Endometrium (tissue), 2 donors: ENCODE data around the gene HOTAIR.

ENCODE experiments used
- FAIRE-seq: peaks from 2 replicates; lab custom pipeline; 2012; peaks lifted over from hg19 to GRCh38; lab: Jason Lieb, UNC
- donor health status: control.
- donor health status: control.

The HOTAIR gene

DNA sequence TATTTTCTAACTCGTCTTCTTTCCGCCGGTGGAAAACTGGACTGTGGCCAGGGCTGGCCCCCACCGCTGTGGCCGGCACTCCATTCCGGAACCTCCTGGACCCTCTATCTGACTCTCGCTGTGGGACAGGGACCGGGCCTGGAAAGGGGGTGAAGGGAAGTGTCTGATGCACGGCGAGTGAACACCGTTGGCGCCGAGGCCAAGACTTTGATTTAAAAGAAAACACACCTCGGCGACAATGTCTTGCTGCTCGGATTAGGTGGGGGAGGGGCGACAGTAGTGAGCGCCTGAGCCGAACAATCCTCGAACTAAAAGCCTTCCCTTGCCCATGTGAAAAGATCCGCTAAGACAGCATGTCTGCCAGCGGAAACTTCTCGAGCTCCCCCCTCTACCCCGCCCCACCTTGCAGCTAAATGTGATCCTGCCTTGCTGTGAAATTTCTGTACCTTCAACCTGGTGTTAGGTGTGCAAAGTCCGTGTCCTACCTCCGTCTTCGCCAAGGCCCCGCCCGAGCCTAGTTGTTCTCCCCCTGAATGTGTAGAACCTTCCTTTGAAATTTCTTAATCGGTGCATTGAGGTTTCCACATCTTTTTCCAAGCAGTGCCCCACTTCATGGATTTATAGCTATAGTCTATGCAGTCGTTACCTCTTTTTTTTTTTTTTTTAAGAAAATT, 862 bp upstream of the HOTAIR start:
- FAIRE-seq: no peak

DNA sequence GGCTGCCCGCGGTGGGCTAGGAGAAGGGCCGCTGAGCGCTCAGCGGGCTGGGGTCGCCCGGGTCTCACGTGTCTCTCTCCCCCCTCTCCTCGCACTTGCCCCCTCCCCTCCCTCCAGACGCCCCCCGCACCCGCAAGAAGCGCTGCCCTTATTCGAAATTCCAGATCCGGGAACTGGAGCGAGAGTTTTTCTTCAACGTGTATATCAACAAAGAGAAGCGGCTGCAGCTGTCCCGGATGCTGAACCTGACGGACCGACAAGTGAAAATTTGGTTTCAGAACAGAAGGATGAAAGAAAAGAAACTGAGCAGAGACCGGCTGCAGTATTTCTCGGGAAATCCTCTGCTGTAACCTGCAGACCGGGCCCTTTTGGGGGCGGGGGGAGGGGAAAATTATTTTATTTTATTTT, 314 bp upstream of the HOTAIR start:
- no peak for FAIRE-seq

DNA sequence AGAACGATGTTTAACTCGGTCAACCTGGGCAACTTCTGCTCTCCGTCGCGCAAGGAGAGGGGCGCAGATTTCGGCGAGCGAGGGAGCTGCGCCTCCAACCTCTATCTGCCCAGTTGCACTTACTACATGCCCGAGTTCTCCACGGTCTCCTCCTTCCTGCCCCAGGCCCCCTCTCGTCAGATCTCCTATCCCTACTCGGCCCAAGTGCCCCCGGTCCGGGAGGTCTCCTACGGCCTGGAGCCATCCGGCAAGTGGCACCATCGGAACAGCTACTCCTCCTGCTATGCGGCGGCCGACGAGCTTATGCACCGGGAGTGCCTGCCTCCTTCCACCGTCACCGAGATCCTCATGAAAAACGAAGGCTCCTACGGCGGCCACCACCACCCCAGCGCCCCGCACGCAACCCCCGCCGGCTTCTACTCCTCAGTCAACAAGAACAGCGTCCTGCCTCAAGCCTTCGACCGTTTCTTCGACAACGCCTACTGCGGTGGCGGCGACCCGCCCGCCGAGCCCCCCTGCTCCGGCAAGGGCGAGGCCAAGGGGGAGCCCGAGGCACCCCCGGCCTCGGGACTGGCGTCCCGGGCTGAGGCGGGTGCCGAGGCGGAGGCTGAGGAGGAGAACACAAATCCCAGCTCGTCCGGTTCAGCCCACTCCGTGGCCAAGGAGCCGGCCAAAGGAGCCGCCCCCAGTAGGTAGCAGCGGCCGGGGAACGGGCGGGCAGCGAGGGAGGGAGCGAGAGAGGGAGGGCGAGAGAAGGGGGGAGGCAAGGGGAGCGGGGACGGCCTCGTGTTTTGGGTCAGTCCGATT, 1.3 kb downstream of the HOTAIR start:
- FAIRE-seq: no peak

DNA sequence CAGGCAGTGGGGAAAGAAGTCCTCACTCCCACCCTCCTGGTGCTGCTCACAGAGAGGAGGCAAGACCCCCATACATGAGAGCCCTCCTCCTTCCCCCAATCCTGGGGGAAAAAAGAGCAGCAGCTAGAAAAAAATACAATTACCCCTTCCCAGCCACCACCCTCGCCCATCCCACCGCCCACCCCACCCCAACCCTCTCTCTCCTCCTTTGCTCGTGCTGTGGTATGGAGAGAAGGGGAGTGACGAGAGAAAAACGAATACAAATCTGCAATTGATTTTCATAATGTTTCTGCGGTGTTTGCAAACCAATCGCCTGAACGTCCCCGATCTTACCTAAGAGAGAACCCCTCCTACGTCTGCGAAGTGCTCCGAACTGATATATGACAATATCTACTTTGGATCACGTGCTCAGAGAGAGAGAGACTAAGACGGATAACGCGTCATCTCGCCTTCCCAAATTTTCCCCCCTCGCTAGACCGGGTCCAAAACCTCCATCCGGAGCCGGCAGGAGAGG, 2.0 kb downstream of the HOTAIR start, which contains the start of gene HOXC11:
TSS of gene HOXC11 (plus strand) at position 405 of the 514 bp plus-strand sequence. CDS start 116 bp downstream, outside the sequence.
- FAIRE-seq: no peak

DNA sequence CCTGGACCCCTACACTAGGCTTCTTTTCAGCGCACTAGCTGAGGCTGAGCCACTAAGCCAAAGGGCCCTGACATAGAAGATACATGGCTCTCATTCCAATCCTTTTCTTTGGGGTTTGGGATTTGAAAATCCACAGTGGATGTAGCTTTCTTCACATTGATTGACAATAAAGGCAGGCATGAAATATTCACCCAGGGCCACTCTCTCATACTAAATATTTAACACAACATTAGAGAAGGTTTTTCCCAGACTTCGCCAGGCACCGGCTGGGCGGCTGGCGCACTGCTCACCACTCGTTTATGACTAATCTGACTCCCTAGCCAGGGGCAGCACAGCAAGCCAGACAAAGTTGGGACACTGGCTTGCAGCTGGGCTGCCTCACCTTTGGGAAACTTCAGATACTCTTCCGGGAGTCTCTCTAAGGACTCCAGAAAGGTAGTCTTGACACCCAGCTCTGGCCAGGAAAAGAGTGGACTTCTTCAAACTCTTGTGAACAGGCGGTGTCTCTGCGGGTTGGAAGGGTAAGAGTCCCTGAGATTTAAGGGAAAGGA, 2.5 kb downstream of the HOTAIR start:
- FAIRE-seq: no peak

DNA sequence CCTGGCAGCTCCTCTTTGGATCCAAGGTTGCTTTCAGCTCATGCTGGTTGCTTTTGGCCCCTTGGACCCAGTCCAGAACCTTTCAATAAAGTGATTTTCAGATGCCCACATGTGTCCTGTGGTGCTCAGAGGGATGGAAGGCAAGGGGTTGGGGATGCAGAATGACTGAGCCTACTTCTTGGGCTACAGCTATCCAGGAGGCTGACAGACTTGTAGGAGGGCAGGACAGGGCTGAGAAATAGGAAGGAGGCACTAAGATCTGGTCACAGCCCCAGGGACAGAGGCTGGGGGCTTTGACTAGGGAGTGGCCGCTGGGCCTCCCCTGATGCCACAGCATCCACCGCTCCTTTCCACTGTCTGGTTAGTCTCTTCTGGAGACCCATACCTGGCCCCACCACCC, 3.1 kb downstream of the HOTAIR start:
- no peak for FAIRE-seq

DNA sequence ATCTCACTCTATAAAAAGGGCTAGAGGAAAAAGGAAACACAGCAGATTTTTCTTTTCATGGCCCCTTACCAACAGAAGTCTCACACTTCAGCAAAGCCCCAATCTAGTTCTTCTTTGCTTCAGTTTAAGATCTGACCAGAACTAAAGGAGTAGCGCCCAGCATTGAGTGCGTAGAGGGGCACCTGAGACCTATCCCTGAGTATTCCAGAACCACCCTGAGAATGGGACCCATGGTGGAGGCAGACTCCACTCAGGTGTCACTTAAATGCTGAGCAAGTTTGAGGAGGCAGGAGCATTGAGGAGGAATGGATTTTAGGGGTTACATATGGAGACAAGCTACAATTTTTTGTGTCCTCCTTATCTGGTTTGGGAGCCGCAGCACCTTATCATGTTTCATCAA, 3.6 kb downstream of the HOTAIR start:
- FAIRE-seq: no peak

DNA sequence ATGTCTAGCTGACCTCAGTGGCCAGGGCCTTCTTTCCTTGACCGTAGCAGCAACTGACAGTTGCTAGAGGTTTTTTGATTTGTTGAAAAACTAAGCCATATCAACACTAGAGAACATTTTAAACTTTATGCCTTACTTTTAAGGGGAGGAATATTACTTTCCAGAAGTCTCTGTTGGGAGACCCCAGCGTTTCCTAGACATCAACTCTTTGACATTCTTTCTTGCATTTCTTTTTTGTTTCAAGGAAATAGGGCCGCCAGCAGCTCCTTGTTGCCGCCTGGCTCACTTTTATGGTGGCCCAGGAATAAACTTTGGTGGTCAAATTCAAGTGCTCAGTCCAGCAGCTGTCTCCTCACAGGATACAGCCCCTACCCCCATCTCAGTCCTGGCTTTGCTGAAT, 4.3 kb downstream of the HOTAIR start:
- FAIRE-seq: no peak

DNA sequence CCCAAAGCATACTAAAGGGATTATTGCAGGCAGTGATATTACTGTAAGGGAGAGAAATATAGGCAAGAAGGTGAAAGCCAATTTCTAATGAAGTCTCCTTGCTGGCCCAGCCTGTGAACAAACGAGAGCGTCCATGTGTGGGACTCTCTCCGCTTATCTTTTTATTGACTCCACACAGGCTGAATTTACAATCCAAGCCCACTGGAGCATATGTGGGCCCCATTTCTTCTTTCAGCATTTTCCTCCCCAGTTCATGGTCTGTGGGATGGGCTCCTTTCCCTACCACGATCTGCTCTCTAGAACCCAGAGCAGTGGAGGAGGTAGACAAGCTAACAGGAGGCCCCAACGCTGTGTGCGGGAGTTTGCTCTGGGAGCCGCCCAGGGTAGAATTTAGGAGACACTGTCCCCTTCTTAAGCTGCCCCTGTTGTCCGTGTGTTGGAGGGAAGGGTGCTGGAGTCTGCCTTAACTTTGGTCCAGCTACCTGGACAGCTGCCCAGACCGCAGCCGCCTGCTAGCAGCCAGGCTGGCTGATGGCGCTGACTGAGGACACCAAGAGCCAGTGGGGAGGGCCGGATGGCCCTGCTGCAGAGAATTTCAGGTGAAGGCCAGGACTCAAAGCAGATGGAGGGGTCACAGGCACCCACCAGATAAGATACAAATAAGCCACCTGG, 5.0 kb downstream of the HOTAIR start:
- no peak for FAIRE-seq

DNA sequence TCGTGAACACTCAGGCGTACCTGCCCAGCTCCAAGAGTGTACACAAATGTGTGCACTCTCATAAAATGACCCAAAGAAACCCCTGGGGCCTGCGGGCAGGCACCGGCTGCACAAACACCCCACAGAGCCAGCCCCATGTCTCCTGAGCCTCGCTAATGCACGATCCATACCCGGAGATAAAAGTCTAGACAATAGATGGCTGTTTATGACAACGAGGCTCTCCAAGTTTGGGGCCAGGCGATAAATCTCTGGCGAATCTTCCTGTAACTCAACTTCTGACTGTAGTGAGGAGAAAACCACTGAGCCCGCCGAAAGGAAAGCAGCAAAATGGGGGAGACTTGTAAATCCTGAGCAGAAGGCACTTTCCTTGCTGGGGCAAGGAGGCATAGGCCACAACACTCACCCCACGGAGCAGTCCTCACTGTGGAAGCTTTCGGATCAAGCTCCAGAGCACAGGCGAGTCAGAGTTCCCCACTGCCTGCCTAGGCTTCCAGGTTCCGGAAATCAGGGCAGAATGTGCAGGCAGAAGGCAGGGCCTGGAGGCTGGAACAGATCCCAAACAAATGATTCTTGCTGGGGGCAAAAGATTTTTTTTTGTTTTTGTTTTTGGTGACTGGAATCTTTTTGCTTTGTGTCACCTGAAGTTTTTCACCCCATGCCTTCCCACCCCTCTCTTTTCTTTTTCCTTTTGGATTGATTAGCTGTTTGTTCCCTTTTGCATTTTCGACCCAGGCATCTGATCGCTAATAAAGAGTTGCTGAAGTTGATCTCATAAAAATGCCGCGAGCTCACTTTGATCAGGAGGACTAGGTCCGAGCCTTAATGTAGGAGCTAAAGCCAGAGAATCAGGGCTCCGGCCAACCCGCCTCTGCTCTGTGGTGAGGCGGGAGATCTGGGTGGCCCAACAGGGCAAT, 6.3 kb downstream of the HOTAIR start:
- no peak for FAIRE-seq

DNA sequence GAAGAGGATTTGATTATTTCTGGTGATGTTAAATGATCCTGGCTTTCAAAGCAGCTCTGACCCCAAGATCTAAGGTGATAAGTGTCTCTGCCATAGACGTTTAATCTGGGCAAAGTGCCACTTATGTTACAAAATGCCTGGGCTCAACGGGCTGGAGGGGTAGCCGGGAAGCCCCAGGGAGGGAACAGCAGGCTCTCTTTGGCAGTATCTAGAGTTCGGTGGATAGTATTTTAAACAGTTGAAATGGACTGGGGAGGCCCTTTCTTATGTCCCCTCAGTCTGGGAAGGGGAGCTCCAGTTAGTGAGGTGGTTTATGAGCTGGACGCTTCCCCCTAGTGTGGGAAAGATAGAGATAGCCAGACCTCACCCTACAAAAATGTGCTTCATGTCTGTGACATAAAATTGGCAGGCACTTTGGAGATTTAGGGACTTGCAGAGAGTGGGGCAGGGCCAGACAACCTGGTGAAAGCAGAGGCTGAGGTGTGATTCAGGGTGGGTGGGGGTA, 7.3 kb downstream of the HOTAIR start:
- FAIRE-seq: no peak

DNA sequence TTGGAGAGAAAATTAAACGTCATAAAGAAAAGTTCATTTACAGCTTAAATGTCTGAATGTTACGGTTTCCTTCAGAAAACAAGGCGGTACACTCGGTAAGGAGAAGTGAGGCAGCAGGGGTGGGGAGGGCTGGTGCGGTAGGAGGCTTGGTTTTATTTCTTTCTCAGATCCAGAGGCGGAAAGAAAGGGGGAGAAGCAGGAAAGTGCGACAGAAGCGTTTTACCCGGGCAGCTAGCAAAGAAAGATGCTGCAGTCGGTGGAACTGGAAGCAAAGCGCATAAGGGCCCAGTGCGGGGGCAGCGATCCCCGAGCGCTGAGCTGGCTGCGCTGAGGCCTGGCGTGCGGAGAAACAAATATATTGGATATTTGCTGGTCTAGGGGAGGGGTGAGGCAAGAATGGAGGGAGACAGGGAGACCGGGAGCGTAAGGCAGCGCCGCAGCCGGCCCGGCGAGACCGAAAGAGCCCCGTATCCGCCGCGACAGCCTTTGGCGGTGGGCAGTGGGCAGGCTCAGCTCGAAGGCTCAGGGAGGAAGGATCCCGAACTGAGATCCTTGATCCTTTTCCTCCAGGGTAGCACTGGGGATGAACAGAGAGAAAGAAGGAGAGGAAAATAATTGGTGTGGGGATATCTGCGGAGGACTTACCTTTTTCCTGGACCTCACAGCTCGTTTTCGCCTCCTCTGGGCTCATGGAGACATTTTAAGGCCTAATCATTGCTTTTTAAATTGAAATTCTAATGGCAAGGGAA, 8.2 kb downstream of the HOTAIR start:
- FAIRE-seq: no peak

DNA sequence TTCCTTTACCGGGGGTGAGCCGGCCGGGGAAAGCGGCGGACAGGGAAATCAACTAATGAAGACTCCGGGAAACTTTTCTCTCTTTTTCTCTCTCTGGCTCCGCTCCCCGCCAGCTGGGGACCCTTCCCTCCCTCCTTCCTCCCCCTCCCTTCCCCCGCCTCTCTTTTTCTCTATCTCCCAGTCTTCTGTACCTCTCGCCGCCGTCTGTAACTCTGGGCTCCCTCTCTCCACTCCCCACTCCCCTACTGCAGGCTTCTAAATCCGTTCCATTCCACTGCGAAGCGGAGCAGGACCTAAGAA, 8.7 kb downstream of the HOTAIR start:
- no peak for FAIRE-seq

DNA sequence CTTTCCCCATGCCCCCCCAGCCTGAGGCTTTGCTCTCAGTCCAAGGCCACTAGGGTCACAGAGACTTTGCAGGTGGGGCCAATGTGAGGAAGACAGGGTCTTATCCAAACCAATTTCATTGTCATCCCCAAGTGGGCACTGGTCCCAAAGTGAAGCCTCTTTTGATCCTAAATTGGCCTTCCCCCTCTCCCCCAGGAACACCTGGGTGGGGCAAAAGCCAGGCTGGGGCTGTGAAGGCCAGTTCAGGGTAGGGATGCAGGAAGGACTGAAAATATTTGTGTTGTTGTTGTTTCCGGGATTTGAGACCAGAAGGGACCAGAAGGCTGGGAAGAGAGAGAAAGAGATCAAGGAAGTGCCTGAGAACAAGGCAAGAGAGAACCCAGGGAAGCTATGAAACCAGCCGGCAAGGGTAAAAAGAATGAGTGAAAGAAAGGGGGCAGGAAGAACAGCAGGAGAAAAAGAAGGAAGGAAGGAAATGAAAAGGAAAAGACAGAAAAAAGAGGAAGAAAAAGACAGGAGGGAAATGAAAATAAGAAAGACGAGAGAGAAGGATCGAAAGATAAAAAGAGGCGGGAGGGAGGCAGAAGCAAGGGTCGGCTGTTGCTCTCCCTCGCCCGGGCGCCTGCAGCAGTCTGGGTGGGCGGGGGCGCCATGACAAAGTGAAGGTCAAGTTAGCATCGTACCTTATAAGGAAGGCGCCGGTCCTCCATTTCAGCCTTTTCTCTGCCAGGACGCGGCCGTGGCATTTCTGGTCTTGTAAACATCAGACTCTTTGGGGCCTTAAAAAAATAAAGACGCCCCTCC, 9.3 kb downstream of the HOTAIR start:
- no peak for FAIRE-seq

DNA sequence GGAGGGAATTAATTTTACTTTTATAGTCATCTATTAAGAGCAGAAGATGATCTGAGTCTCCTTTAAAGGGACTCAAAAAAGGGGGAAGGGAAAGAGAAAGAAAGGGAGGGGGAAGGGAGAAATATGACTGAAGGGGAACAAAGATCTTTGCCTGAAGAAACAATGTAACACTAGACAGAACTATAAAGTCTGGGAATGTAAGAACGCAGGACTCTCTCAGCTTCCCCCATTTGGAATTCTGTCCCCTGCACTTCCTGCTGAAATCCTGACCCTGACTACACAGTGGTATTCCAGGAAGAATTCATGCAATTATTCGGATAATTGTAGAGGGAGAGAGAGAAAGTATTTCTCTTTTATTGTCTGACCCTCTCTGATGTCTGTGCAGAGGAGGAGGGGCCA, 10.4 kb downstream of the HOTAIR start:
- no peak for FAIRE-seq

DNA sequence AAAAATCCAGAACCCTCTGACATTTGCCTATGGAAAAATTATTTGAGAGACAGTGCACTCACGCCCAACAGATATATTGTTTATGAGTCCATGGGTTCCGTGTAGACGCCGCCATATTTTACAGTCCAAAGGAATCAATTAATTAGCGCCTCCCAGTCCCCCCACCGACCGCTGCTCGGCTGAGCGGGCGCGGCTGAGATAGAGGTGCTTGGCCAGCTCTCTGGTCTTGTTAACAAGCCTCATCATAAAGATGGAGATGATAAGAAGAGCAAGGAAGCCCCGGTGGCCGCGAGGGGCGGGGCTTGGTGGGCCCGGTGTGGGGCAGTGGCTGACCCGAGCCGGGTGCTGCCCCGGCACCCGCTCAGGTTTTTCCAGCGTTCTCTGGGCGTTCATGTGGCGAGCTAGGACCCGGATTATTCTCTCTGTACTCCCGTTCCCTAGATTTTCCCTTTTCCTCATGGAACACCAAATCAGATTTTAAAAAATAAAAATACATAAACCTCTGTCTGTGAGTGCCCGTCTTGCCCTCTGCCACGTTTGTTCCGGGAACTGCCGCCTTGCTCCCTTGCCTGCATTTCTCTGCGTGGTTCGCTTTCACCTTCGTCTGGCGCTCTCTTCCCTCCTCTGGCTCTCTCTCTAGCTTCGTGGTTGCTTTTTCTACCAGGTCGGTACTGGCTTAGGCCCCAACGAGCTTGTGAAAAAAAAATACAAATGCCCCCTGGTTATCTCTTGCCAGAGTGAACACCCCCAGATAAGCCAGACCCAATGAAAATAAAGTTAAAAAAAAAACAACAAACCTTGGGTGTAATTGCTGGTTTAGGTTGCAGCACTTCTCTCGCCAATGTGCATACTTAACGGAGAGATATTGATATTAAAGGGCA, 11.1 kb downstream of the HOTAIR start:
- FAIRE-seq: no peak

DNA sequence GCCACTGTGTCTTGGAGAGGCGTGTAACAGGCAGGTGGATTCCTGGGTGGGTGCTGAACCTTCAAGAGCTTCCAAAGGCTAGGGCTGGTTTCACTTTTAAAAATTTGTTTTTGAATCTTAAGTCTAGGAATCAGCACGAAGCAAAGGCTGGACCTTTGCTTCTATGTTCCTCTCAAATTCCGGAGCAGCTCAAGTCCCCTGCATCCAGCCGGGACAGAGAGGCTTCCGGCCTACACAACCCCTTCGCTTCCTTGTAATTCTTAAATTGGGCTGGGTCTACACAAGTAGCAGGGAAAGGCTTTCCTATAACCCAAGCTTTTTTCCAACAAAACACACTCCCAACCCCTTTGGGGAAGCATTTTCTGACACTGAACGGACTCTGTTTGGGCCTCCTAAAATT, 11.7 kb downstream of the HOTAIR start:
- FAIRE-seq: no peak

DNA sequence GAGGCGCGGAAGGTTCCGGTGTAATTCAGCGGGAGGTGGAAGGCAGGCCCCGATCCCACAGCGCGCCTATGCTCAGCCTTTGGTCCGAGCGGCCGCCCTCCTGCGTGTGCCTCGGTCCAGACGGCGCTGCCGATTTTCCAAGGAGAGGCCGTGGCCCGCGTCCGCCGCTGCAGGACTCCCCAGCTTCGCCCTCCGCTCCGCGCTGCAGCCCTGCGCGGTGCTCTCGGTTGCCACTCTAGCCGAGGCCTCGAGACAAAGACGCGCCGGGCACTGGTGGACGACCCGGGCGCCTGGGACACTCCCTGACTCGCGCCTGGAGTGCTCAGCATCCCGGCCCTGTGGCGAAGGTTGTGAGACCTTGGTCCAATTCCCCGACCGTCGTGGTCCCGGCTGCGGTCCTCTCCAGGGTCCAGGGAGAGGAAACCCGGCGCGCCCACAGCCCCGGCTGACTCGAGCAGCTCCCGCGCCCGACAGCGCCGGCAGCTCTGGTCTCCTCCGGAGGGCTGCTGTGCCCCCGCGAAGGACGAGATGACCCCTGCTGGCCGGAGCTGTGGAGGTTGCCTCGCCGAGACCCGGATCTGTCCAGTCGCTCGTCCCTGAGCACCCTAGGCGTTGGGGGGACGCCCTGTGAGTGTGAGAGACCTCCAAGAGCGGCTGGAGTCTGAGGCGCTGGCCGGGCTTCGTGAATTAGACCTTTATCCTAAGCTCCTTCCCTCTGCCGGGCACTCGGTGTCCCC, 13.6 kb downstream of the HOTAIR start:
- FAIRE-seq: no peak
